Activated gamma-delta T cell treated with Interleukin-2 at 50 U/mL for 16 hours (primary cell): Measurements from ENCODE around the gene ATP6V0B.

Experiments
- DNase-seq: peaks from one replicate; pipeline ENCODE4 v3.0.0-alpha.2; 2020

The ATP6V0B gene

DNA sequence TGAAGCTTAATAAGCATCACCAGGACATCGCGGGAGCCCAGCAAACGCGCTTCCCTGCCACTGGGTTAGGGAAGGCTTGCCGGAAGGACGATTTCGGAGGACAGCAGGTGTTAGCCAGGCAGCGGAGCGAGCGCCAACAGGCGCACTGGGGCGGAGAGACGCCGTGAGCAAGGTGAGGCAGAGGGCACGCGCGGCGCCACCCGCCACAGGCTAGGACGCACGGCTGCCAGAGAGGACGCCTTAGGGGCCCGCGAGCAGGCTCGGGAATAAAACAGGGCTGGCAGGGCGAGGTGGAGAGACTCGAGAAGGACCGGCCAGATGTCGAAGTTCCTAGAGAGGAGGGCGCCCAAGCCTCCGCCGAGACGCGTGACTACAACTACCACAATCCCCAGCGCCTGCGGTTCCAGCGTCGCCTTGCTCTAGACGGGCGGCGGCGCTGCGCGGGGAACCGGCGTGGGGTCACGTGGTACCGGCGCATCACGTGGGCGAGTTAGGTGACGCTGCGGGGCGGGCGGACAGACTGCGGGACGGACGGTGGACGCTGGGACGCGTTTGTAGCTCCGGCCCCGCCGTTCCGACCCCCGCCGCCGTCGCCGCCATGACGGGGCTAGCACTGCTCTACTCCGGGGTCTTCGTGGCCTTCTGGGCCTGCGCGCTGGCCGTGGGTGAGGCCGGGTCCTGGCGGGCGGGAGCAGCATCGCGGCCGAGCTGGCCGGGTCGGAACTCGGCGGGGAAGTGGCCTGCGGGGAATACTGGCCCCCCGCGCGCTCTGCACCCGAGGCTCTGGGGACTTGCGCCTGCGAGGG, at the start of gene ATP6V0B:
TSS of gene ATP6V0B (plus strand) at position 518 of the 806 bp plus-strand sequence. CDS start at position 599, 81 bp downstream.
- peak; percentile 92 for DNase-seq

DNA sequence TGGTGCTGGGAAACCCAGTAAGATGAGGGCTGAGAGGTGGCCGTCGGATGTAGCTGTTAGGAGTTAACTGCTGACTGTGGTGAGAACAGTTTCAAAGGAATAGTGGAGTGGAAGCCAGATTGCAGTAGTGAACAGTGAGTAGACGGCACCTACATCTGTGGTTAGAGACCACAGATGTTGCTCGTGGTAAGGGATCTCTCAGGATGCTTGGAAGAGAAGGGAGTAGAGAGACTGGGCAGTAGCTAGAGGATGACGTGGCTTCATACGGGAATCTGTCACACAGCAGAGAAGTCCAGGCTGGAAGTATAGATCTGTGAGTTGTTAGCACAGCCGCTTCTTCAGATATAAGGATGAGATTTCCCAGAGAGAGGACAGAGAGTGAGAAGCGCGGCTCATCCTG, 48.9 kb upstream of the ATP6V0B start:
- no peak for DNase-seq

DNA sequence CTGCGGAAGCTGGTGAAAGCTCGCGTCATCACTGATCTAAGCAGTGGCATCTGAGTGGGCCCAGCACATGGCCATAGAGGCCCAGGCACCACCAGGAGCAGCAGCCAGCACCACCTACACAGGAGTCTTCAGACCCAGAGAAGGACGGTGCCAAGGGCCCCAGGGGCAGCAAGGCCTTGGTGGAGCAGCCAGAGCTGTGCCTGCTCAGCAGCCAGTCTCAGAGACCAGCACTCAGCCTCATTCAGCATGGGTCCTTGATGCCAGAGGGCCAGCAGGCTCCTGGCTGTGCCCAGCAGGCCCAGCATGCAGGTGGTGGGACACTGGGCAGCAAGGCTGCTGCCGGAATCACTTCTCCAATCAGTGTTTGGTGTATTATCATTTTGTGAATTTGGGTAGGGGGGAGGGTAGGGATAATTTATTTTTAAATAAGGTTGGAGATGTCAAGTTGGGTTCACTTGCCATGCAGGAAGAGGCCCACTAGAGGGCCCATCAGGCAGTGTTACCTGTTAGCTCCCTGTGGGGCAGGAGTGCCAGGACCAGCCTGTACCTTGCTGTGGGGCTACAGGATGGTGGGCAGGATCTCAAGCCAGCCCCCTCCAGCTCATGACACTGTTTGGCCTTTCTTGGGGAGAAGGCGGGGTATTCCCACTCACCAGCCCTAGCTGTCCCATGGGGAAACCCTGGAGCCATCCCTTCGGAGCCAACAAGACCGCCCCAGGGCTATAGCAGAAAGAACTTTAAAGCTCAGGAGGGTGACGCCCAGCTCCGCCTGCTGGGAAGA, 44.4 kb upstream of the ATP6V0B start:
- no peak for DNase-seq

DNA sequence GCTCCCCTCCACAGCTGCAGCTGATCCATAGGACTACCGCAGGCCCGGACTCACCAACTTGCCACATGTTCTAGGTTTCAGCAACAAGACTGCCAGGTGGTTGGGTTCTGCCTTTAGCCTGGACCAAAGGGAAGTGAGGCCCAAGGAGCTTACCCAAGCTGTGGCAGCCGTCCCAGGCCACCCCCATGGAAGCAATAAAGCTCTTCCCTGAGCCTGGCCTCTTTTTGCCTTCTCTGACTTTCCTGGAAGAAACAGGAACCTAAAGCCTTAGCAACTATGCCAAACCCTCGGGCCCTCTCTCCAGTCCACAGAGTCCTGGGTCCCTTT, 43.8 kb upstream of the ATP6V0B start:
- no peak for DNase-seq

DNA sequence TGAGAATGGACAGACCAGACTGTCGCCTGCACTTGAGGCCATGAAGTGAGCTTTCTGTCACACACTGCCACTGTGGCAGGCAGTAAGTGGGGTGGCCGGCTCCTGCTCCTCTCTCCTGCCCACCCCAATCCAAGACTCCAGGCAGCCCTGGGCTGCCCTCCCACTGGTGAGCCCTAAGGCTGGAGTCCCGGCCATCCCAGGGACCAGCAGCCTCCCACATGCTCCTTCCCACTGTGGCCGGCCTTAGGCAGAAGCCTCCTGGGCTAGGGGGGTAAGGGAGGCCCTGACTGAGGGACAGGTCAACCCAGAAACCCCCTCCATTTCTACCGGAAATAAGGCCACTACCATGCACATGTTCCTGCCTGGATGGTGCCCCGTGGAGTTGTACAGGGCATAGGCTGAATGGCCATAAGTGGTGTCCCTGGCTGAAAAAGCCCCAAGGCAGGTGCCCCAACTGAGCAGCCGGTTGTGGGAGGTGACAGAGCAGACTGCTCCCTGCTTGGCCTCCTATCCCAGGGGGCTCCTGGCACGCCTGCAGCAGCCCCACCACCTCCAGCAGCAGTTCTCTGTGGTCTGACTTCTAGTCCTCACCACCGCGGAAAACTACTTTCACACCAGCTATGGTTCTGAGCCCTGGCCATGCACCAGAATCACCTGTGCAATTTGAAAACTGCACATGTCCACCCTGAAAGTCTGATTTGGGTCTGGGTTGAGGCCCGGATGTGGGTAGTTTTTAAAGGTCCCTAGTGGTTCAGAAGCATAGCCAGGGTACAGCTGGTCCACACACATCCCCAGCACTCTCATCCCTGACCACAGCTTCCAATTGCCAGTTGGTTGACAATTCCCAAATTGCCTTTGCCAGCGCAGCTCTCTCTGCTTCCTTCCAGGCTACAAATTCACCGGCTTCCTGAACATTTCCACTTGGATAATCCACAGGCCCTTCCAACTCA, 42.8 kb upstream of the ATP6V0B start:
- DNase-seq: no peak

DNA sequence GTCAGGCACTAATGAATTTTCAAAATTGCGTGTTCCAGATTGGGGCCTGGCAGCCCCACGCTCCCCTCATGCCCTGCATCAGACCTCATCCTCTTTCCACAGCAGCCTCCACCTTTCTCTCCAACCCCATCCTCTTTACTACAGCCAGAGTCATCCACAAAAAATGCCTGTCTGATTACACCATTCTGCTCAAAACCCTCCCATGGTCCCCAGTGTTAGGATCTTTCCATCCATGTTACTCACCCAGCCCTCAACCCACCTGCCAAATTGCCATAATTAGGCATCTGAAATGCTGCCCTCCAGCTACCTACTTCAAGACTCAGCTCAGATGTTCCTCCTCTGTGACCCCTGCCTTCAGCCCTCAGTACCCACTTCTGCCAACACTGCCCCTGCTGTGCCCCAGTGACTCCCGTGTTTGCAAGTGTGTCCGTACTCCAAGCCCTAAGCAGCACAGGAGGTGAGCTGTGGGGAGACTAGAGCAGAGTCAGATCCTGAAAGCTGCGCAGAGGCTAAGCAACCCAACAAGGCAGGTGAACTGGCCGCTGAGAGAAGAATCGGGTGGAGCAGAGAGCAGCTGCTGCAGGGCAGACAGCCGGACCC, 41.9 kb upstream of the ATP6V0B start:
- no peak for DNase-seq

DNA sequence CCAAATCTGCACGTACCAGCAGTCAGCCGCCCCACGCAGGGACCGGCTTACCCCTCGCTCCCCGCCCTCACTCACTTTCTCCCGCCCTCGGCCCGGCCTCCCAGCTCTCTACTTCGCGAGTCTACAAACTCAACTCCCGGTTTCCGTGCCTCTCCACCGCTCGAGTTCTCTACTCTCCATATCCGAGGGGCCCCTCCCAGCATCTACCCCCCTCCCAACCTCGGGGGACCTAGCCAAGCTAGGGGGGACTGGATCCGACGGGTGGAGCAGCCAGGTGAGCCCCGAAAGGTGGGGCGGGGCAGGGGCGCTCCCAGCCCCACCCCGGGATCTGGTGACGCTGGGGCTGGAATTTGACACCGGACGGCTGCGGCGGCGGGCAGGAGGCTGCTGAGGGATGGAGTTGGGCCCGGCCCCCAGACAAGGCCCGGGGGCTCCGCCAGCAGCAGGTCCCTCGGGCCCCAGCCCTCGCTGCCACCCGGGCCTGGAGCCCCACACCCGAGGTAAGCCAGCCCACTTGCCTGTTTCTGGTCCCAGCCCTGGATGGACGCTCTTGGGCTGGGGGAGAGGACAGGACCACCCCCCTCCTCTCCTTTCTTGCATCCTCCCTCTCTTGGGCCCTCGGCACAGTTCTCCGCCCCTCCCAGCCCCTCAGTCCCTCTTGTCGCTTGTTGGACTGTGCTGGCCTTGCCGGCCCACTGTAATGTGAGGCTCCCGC, 41.2 kb upstream of the ATP6V0B start, which contains the start of gene ARTN:
TSS of gene ARTN (plus strand) at position 416 of the 715 bp plus-strand sequence. CDS start 1,856 bp downstream, outside the sequence.
- no peak for DNase-seq

DNA sequence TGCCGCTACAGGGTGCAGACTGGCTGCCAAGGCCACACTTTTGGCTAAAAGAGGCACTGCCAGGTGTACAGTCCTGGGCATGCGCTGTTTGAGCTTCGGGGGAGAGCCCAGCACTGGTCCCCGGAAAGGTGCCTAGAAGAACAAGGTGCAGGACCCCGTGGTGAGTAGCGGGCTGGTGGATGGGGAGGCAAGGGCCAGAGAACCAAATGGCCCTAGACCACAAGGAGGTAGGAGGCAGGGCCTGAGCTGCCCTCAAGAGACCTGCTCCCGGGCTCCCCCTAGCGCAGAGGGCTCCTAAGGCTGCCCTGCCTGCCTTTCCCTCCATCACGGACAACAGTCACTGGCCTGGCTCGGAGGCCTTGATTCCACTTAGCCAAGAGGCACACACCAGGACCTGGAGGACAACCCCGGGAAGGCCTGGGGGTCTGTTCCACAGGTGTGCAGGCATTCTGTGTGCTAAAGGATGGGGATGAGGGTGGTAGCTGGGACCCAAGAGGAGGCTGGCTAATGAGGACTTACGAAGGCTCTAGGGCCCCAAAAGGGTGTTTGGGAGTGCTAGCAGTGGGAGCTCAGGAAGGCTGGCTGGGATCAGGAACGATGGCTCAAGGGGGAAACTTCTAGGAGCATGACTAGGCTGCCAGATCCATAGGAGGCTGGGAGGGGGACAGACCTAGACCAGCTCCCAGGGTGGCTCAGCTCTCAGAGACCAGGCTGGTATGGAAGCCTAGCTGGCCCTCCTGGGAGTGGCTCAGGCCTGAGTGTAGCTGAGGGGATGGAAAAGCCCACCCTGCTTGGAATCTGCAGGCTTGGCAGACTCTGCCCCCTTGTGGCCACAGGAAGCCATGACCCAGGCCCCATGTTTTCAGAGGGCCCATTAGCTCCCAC, 40.4 kb upstream of the ATP6V0B start:
- DNase-seq: peak; percentile 41

DNA sequence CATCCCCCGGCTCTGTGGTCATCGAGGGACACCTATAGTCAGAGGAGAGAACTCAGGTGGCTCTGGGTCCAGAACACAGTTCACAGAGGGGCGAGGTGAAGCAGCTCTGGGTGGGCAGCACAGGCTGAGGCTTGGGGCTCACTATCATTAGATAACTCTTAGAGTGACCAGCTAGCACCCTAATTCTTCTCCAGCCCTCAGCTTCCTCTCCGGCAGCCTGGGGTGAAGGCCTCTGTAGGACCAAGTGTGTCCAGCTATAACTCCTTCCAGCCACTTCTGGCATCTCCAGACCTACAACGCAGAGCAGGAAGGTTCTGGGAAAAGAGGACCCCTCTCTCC, 39.8 kb upstream of the ATP6V0B start:
- no peak for DNase-seq

DNA sequence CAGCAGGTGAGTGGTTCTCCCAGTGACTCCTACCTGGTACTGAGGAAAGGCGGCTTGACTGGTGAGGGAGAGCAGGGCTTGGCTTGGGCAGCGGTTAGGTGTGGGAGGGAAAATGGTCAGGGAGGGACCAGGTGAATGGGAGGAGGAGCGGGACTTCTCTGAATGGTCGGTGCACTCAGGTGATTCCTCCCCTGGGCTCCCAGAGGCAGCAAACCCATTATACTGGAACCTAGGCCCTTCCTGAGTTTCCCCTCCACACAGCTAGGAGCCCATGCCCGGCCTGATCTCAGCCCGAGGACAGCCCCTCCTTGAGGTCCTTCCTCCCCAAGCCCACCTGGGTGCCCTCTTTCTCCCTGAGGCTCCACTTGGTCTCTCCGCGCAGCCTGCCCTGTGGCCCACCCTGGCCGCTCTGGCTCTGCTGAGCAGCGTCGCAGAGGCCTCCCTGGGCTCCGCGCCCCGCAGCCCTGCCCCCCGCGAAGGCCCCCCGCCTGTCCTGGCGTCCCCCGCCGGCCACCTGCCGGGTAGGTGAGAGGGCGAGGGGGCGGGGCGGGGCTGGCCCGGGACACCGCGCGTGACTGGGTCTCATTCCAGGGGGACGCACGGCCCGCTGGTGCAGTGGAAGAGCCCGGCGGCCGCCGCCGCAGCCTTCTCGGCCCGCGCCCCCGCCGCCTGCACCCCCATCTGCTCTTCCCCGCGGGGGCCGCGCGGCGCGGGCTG, 38.9 kb upstream of the ATP6V0B start:
- no peak for DNase-seq

DNA sequence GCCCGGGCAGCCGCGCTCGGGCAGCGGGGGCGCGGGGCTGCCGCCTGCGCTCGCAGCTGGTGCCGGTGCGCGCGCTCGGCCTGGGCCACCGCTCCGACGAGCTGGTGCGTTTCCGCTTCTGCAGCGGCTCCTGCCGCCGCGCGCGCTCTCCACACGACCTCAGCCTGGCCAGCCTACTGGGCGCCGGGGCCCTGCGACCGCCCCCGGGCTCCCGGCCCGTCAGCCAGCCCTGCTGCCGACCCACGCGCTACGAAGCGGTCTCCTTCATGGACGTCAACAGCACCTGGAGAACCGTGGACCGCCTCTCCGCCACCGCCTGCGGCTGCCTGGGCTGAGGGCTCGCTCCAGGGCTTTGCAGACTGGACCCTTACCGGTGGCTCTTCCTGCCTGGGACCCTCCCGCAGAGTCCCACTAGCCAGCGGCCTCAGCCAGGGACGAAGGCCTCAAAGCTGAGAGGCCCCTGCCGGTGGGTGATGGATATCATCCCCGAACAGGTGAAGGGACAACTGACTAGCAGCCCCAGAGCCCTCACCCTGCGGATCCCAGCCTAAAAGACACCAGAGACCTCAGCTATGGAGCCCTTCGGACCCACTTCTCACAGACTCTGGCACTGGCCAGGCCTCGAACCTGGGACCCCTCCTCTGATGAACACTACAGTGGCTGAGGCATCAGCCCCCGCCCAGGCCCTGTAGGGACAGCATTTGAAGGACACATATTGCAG, 38.2 kb upstream of the ATP6V0B start:
- no peak for DNase-seq

DNA sequence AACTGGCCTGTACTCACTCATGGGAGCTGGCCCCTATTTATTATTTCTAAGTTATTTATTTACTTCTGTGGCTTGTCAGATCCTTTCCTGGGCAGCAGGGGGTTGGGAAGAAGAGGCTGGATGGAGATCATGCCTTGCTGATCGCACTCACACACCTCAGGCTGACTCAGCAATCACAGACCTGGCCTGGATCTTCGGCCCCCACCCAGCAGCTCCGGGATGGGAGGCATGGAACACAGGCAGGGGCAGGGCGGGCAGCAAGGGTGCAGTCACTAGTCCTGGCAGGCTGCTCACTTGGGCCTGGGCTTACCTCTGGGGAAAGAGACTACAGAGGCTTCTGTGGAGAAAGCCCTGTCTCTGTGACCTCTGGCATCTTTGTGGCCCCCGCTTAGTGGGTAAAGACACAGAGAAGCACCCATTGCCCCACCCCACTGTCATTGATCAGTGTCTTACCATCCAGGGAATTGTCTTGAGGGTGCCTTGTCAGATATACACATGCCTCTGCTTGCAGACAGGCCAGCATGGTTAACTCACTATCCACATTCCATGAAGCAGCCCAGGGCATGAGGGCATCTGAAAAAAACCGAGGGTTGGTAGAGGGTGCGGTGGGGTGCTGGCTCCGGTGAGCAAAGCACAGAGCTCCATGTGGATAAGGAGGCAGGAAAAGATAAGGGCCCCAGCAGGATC, 37.4 kb upstream of the ATP6V0B start:
- no peak for DNase-seq

DNA sequence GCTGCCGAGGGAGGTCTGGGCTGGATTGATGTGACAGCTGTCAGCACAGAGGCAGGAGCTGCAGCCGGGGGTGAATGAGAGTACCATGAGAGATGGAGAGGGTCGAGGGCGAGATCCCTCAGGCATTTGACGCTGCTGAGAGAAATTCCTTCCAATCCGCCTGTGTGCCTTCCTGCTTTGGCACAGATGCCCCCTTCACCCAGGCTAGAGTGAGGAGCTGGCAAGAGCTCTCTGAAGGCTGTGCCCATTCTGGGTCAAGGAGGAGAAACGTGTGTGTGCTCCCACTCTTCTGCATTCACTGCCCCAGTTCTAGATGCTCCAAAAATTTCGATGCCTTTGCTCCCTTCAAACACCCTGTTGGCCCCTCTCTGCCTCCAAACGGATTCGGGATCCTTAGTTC, 36.4 kb upstream of the ATP6V0B start:
- no peak for DNase-seq

DNA sequence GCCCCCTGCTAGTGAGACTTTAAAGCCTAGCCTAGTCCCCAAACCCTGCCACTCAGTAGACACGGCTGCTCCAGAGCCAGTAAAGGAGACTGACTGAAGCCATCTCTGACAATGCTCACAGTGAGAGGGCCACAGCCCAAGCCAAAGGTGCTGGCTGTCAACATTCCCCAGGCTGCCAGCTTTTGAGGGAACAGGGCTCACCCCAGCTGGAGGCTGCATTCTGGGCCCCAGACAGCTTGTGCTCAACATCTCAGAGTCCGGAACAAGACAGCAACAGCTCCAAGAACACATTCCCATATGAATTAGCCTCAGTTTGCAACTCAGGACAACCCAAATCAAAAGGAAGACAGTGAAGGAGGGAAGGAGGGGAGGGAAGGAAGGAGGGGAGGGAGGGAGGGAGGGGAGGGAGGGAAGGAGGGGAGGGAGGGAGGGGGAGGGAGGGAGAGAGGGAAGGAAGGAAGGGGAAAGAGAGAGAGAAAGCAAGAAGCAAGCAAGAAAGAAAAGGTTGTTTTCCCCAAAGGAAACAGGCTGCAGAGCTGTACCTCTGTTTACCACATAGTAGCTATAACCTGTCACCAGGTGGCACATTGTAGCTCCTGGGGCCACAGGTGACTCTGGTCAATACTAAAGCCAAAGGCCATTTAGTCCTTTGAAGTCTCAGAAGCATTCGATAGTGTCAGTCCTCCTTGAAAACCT, 35.7 kb upstream of the ATP6V0B start:
- DNase-seq: no peak

DNA sequence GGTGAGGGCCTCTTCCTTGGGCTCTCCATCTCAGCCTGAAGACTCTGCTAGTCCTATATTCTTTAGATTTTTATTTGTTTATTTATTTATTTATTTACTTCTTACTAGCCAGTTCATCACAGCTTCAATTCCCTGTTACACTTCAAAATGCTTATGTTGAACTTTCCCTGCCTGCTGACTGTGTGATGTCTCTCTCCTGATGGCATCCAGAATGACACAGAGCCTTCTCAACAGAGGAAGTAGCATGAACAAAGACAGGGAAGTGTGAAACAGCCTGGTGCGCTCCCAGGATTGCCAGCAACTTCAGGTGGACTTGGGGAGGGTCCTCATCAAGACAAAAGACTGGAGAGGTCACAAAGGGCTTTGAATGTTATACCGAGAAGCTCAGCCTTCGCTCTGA, 32.3 kb upstream of the ATP6V0B start:
- DNase-seq: no peak

DNA sequence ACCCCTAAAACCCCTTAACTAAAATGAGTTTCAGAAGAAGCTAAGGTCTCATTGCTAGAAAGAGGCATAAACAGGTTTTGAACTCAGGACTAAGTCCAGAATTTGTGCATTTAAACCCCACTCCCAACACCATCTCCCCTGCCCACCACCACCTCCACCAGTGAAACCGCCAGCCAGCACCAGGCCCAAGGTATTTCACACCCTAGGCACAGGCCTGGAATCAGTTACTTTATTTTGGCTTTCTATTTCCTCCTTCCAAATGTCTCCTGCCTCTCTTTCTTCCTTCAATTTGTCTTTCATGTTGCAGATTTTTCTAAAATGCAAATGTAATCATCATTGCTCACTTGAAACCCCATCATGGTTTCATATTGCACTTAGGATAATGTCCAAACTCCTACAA, 29.9 kb upstream of the ATP6V0B start:
- no peak for DNase-seq

DNA sequence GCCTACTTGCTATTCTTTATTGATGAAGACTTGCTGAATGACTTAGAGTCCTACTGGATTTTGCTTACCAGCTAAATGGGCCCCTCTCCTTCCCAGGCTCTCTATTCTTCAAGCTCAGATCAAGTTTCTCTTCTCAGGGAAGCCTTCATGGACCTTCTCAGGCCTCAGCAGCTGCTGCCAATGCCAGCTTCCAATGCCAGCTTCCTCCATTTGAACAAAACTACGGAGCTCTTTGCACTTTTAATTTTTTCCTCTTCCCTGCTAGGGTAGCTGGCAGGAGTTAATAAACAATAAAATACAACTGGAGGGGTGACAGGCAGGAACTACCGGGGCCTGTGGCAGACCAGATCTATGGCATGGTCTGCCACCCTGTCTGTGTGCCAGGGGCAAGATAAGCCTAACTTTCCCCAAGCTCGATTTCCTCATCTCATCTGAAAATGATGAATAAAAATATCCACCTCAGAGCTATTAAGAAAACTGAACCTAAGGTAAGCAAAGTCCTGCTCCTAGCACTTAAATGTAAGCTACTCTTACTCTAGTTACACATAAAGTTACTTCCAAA, 29.0 kb upstream of the ATP6V0B start:
- no peak for DNase-seq
